Measurements from ENCODE around the gene FCSK. TPM values are rescaled to one million over a fixed set of nuclear protein-coding genes. Genes with fewer than 3 reads are reported as not detected.

Gene FCSK
- total and polyA plus RNA-seq, 2 of the 13 experiments (the other 11 are each of a cell fraction or from before 2014, with no cell fraction given), result 9.1 to 19.2 TPM

DNA sequence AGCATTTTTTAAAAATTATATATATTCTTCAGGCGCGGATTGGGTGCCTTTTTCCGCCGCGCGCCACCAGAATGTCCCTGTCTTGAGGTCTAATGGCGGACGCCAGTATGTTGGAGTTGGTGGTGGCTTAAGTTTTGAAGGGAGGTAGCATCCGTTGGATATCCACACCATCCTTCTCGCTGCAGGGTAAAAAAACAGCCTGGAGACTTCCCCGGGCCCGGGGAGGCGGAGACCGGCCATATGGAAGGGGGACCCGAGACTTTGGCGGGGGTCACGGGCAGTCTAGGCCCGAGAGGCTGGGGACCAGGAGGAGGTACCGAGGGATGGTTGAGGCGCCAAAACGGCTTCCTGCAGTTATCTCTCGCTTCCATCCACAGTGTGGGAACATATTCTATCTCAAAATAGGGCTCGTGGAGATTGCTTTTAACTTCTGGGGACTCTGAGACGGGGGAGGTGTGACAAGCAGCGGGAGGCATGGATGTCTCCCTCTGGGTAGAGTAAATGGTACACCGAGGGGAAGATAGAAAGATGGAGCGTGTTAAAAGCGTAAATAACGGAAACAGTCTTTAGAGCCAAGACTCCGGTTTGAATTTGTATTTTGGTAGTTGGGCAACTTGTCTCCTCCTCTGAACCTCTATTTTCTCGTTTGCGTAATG is 69.5 kb downstream of the FCSK start, which contains the start of gene SF3B3 (continued):
- TF ChIP-seq, protein P1, sequence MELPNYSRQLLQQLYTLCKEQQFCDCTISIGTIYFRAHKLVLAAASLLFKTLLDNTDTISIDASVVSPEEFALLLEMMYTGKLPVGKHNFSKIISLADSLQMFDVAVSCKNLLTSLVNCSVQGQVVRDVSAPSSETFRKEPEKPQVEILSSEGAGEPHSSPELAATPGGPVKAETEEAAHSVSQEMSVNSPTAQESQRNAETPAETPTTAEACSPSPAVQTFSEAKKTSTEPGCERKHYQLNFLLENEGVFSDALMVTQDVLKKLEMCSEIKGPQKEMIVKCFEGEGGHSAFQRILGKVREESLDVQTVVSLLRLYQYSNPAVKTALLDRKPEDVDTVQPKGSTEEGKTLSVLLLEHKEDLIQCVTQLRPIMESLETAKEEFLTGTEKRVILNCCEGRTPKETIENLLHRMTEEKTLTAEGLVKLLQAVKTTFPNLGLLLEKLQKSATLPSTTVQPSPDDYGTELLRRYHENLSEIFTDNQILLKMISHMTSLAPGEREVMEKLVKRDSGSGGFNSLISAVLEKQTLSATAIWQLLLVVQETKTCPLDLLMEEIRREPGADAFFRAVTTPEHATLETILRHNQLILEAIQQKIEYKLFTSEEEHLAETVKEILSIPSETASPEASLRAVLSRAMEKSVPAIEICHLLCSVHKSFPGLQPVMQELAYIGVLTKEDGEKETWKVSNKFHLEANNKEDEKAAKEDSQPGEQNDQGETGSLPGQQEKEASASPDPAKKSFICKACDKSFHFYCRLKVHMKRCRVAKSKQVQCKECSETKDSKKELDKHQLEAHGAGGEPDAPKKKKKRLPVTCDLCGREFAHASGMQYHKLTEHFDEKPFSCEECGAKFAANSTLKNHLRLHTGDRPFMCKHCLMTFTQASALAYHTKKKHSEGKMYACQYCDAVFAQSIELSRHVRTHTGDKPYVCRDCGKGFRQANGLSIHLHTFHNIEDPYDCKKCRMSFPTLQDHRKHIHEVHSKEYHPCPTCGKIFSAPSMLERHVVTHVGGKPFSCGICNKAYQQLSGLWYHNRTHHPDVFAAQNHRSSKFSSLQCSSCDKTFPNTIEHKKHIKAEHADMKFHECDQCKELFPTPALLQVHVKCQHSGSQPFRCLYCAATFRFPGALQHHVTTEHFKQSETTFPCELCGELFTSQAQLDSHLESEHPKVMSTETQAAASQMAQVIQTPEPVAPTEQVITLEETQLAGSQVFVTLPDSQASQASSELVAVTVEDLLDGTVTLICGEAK (IDR thresholded peaks at IDR 0.05), result no peak
- TF ChIP-seq, protein P1 (CRISPR knock-in tag; IDR thresholded peaks at IDR 0.05), result peak; percentile 24; the same call in 1 of the 2 replicates
- no peak for TF ChIP-seq DPF2 (CRISPR knock-in tag; IDR thresholded peaks at IDR 0.05; ENCODE audit: borderline replicate concordance, low read depth)
- peak; percentile 57 for TF ChIP-seq ZMAT3 (CRISPR knock-in tag; conservative IDR thresholded peaks at IDR 0.05)
- no peak for TF ChIP-seq FOXC1 (CRISPR knock-in tag; IDR thresholded peaks at IDR 0.05; ENCODE audit: borderline replicate concordance)
- peak; percentile 56; the same call in 1 of the 2 replicates for TF ChIP-seq SMYD3 (CRISPR knock-in tag; IDR thresholded peaks at IDR 0.05)
- TF ChIP-seq ATM (IDR thresholded peaks at IDR 0.05; ENCODE audit: borderline replicate concordance), result no peak
- 0 out of 2 replicates have a peak, but pooled peaks have one; percentile 25 for TF ChIP-seq HOXD1 (CRISPR knock-in tag; IDR thresholded peaks at IDR 0.05)
- peak; percentile 99 for TF ChIP-seq YEATS2 (CRISPR knock-in tag; IDR thresholded peaks at IDR 0.05; ENCODE audit: borderline replicate concordance)
- no peak for TF ChIP-seq SOX6 (IDR thresholded peaks at IDR 0.05)
- TF ChIP-seq SOX6 (CRISPR knock-in tag; IDR thresholded peaks at IDR 0.05), result peak; percentile 56
- peak; percentile 70 for TF ChIP-seq ZNF605 (CRISPR knock-in tag; IDR thresholded peaks at IDR 0.05)
- TF ChIP-seq, protein P2, sequence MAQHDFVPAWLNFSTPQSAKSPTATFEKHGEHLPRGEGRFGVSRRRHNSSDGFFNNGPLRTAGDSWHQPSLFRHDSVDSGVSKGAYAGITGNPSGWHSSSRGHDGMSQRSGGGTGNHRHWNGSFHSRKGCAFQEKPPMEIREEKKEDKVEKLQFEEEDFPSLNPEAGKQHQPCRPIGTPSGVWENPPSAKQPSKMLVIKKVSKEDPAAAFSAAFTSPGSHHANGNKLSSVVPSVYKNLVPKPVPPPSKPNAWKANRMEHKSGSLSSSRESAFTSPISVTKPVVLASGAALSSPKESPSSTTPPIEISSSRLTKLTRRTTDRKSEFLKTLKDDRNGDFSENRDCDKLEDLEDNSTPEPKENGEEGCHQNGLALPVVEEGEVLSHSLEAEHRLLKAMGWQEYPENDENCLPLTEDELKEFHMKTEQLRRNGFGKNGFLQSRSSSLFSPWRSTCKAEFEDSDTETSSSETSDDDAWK (CRISPR knock-in tag; IDR thresholded peaks at IDR 0.05), result no peak
- TF ChIP-seq ZNF17 (CRISPR knock-in tag; IDR thresholded peaks at IDR 0.05), result no peak
- TF ChIP-seq, protein P3, sequence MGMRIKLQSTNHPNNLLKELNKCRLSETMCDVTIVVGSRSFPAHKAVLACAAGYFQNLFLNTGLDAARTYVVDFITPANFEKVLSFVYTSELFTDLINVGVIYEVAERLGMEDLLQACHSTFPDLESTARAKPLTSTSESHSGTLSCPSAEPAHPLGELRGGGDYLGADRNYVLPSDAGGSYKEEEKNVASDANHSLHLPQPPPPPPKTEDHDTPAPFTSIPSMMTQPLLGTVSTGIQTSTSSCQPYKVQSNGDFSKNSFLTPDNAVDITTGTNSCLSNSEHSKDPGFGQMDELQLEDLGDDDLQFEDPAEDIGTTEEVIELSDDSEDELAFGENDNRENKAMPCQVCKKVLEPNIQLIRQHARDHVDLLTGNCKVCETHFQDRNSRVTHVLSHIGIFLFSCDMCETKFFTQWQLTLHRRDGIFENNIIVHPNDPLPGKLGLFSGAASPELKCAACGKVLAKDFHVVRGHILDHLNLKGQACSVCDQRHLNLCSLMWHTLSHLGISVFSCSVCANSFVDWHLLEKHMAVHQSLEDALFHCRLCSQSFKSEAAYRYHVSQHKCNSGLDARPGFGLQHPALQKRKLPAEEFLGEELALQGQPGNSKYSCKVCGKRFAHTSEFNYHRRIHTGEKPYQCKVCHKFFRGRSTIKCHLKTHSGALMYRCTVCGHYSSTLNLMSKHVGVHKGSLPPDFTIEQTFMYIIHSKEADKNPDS (CRISPR knock-in tag; IDR thresholded peaks at IDR 0.05), result no peak
- TF ChIP-seq TEAD2 (CRISPR knock-in tag; IDR thresholded peaks at IDR 0.05), result no peak
- TF ChIP-seq RXRB (CRISPR knock-in tag; IDR thresholded peaks at IDR 0.05; ENCODE audit: borderline replicate concordance), result peak; percentile 44; the same call in 1 of the 2 replicates

All from HepG2 (cell line).